Measurements from ENCODE around the gene CCDC185.

The CCDC185 gene

GRCh38 chr1:223350361-223350908 lies 42.8 kb upstream of the CCDC185 start:
- Histone ChIP-seq H2BK15ac (ENCODE audit: low read length) (no peak overlapping the region), H3K14ac (ENCODE audit: low read length) (no peak overlapping the region), H3K4me3 (ENCODE audit: low read length in 2 of 2) (no peak overlapping the region), H3K9ac (ENCODE audit: low read depth, low read length, poor library complexity) (no peak overlapping the region), H3K4ac (ENCODE audit: low read length) (no peak overlapping the region), H2BK120ac (ENCODE audit: low read depth, low read length) (no peak overlapping the region), H3K27ac (replicated peaks; ENCODE audit: low read length) (no peak overlapping the region), H3K23ac (ENCODE audit: low read depth, low read length, poor library complexity) (no peak overlapping the region), H3K79me1 (ENCODE audit: low read depth, low read length) (no peaks in the 10 kb centered on the region), H3K27me3 (ENCODE audit: control insufficient read depth in 3 of 3, insufficient read depth in 3 of 3, low read depth in 1 of 3, low read length in 3 of 3) (no peaks in the 10 kb centered on the region), H3K4me2 (ENCODE audit: insufficient read depth, low read length, poor library complexity, severe bottlenecking) (no peak overlapping the region), H2AFZ (ENCODE audit: low read length) (no peak overlapping the region), H4K91ac (ENCODE audit: low read depth, low read length, poor library complexity) (no peak overlapping the region), H2AK5ac (ENCODE audit: low read depth, low read length) (no peak overlapping the region), H4K8ac (ENCODE audit: low read depth, low read length) (no peak overlapping the region), H3K18ac (ENCODE audit: low read length) (no peak overlapping the region), H2BK12ac (ENCODE audit: low read length) (no peak overlapping the region), H3K36me3 (replicated peaks in 1 of 2; ENCODE audit: control insufficient read depth in 2 of 2, insufficient read depth in 2 of 2, low read length in 2 of 2) (no peaks in the 10 kb centered on the region), H3K9me3 (replicated peaks in 1 of 2; ENCODE audit: control insufficient read depth in 2 of 2, insufficient read depth in 1 of 2, low read depth in 1 of 2, low read length in 2 of 2) (no peaks in the 10 kb centered on the region), H3K4me1 (ENCODE audit: control insufficient read depth in 2 of 2, insufficient read depth in 1 of 2, low read depth in 1 of 2, low read length in 2 of 2) (peaks cover 0 to 8% of the 10 kb centered on the region in 2 donors), H2BK5ac (ENCODE audit: low read length) (no peak overlapping the region)
- no CpG with 5 or more reads among the region's 5 CpGs for WGBS, 2 donors (ENCODE audit: extremely low coverage in 2 of 2, insufficient read length in 2 of 2, insufficient replicate concordance in 1 of 2)
- DNase-seq (ENCODE audit: low spot score) = no peak

- Histone ChIP-seq H3K36me3 (replicated peaks in 1 of 2; ENCODE audit: control insufficient read depth in 2 of 2, insufficient read depth in 2 of 2, low read length in 2 of 2) (no peaks in the 10 kb centered on the region), H3K9ac (ENCODE audit: low read depth, low read length, poor library complexity) (no peak overlapping the region), H3K27ac (replicated peaks; ENCODE audit: low read length) (no peak overlapping the region), H2AFZ (ENCODE audit: low read length) (no peak overlapping the region), H2AK5ac (ENCODE audit: low read depth, low read length) (no peak overlapping the region), H3K4me3 (ENCODE audit: low read length in 2 of 2) (no peak overlapping the region), H3K9me3 (replicated peaks in 1 of 2; ENCODE audit: control insufficient read depth in 2 of 2, insufficient read depth in 1 of 2, low read depth in 1 of 2, low read length in 2 of 2) (no peaks in the 10 kb centered on the region), H2BK12ac (ENCODE audit: low read length) (no peak overlapping the region), H3K18ac (ENCODE audit: low read length) (no peak overlapping the region), H4K91ac (ENCODE audit: low read depth, low read length, poor library complexity) (no peak overlapping the region), H2BK120ac (ENCODE audit: low read depth, low read length) (no peak overlapping the region), H2BK15ac (ENCODE audit: low read length) (no peak overlapping the region), H3K4me1 (ENCODE audit: control insufficient read depth in 2 of 2, insufficient read depth in 1 of 2, low read depth in 1 of 2, low read length in 2 of 2) (peaks cover 0 to 8% of the 10 kb centered on the region in 2 donors), H3K4me2 (ENCODE audit: insufficient read depth, low read length, poor library complexity, severe bottlenecking) (no peak overlapping the region), H3K23ac (ENCODE audit: low read depth, low read length, poor library complexity) (no peak overlapping the region), H2BK5ac (ENCODE audit: low read length) (no peak overlapping the region), H3K79me1 (ENCODE audit: low read depth, low read length) (no peaks in the 10 kb centered on the region), H4K8ac (ENCODE audit: low read depth, low read length) (no peak overlapping the region), H3K27me3 (ENCODE audit: control insufficient read depth in 3 of 3, insufficient read depth in 3 of 3, low read depth in 1 of 3, low read length in 3 of 3) (peaks cover 0 to 5% (median 0%) of the 10 kb centered on the region in 3 experiments), H3K14ac (ENCODE audit: low read length) (no peak overlapping the region), H3K4ac (ENCODE audit: low read length) (no peak overlapping the region)
- no CpG with 5 or more reads among the region's 7 CpGs for WGBS, 2 donors (ENCODE audit: extremely low coverage in 2 of 2, insufficient read length in 2 of 2, insufficient replicate concordance in 1 of 2)
- DNase-seq (ENCODE audit: low spot score) = no peak
Measured at GRCh38 chr1:223352944-223353343, 40.3 kb upstream of the CCDC185 start.

- Histone ChIP-seq H3K9me3 (replicated peaks in 1 of 2; ENCODE audit: control insufficient read depth in 2 of 2, insufficient read depth in 1 of 2, low read depth in 1 of 2, low read length in 2 of 2) (no peaks in the 10 kb centered on the region), H3K36me3 (replicated peaks in 1 of 2; ENCODE audit: control insufficient read depth in 2 of 2, insufficient read depth in 2 of 2, low read length in 2 of 2) (no peaks in the 10 kb centered on the region), H3K9ac (ENCODE audit: low read depth, low read length, poor library complexity) (no peak overlapping the region), H3K18ac (ENCODE audit: low read length) (no peak overlapping the region), H2AFZ (ENCODE audit: low read length) (no peak overlapping the region), H2BK12ac (ENCODE audit: low read length) (no peak overlapping the region), H3K14ac (ENCODE audit: low read length) (no peak overlapping the region), H3K4me3 (ENCODE audit: low read length in 2 of 2) (no peak overlapping the region), H2AK5ac (ENCODE audit: low read depth, low read length) (no peak overlapping the region), H3K4ac (ENCODE audit: low read length) (no peak overlapping the region), H2BK15ac (ENCODE audit: low read length) (no peak overlapping the region), H3K23ac (ENCODE audit: low read depth, low read length, poor library complexity) (no peak overlapping the region), H2BK120ac (ENCODE audit: low read depth, low read length) (no peak overlapping the region), H3K79me1 (ENCODE audit: low read depth, low read length) (no peaks in the 10 kb centered on the region), H3K27me3 (ENCODE audit: control insufficient read depth in 3 of 3, insufficient read depth in 3 of 3, low read depth in 1 of 3, low read length in 3 of 3) (peaks cover 0 to 14% (median 0%) of the 10 kb centered on the region in 3 experiments), H3K4me2 (ENCODE audit: insufficient read depth, low read length, poor library complexity, severe bottlenecking) (no peak overlapping the region), H2BK5ac (ENCODE audit: low read length) (no peak overlapping the region), H4K91ac (ENCODE audit: low read depth, low read length, poor library complexity) (no peak overlapping the region), H3K27ac (replicated peaks; ENCODE audit: low read length) (no peak overlapping the region), H3K4me1 (ENCODE audit: control insufficient read depth in 2 of 2, insufficient read depth in 1 of 2, low read depth in 1 of 2, low read length in 2 of 2) (peaks cover 0 to 8% of the 10 kb centered on the region in 2 donors), H4K8ac (ENCODE audit: low read depth, low read length) (no peak overlapping the region)
- WGBS, 2 donors (ENCODE audit: extremely low coverage in 2 of 2, insufficient read length in 2 of 2, insufficient replicate concordance in 1 of 2) = no CpG with 5 or more reads among the region's 6 CpGs
- DNase-seq (ENCODE audit: low spot score) = no peak
Measured at GRCh38 chr1:223353939-223354338, 39.3 kb upstream of the CCDC185 start.

- Histone ChIP-seq H2BK15ac (ENCODE audit: low read length) (no peak overlapping the region), H4K91ac (ENCODE audit: low read depth, low read length, poor library complexity) (no peak overlapping the region), H2AK5ac (ENCODE audit: low read depth, low read length) (no peak overlapping the region), H2BK120ac (ENCODE audit: low read depth, low read length) (no peak overlapping the region), H3K27me3 (ENCODE audit: control insufficient read depth in 3 of 3, insufficient read depth in 3 of 3, low read depth in 1 of 3, low read length in 3 of 3) (peaks cover 0 to 27% (median 0%) of the 10 kb centered on the region in 3 experiments), H2BK5ac (ENCODE audit: low read length) (no peak overlapping the region), H3K9me3 (replicated peaks in 1 of 2; ENCODE audit: control insufficient read depth in 2 of 2, insufficient read depth in 1 of 2, low read depth in 1 of 2, low read length in 2 of 2) (no peaks in the 10 kb centered on the region), H3K36me3 (replicated peaks in 1 of 2; ENCODE audit: control insufficient read depth in 2 of 2, insufficient read depth in 2 of 2, low read length in 2 of 2) (no peaks in the 10 kb centered on the region), H2AFZ (ENCODE audit: low read length) (no peak overlapping the region), H3K18ac (ENCODE audit: low read length) (no peak overlapping the region), H2BK12ac (ENCODE audit: low read length) (no peak overlapping the region), H3K79me1 (ENCODE audit: low read depth, low read length) (no peaks in the 10 kb centered on the region), H3K4me2 (ENCODE audit: insufficient read depth, low read length, poor library complexity, severe bottlenecking) (no peak overlapping the region), H4K8ac (ENCODE audit: low read depth, low read length) (no peak overlapping the region), H3K4me1 (ENCODE audit: control insufficient read depth in 2 of 2, insufficient read depth in 1 of 2, low read depth in 1 of 2, low read length in 2 of 2) (peaks cover 0 to 8% of the 10 kb centered on the region in 2 donors), H3K9ac (ENCODE audit: low read depth, low read length, poor library complexity) (no peak overlapping the region), H3K4me3 (ENCODE audit: low read length in 2 of 2) (no peak overlapping the region), H3K4ac (ENCODE audit: low read length) (no peak overlapping the region), H3K27ac (replicated peaks; ENCODE audit: low read length) (no peak overlapping the region), H3K14ac (ENCODE audit: low read length) (no peak overlapping the region), H3K23ac (ENCODE audit: low read depth, low read length, poor library complexity) (no peak overlapping the region)
- no peak for DNase-seq (ENCODE audit: low spot score)
- WGBS, 2 donors (ENCODE audit: extremely low coverage in 2 of 2, insufficient read length in 2 of 2, insufficient replicate concordance in 1 of 2) = no CpG with 5 or more reads among the region's 2 CpGs
Measured at GRCh38 chr1:223355699-223356098, 37.5 kb upstream of the CCDC185 start.

Measured in neuronal stem cell (in vitro differentiated cells).